GM21825 (cell line): ENCODE measurements around the gene LMAN1L.
"Not testable (repeated sequence)": the region's sequence is repeated elsewhere in the genome, so short reads cannot be mapped to it uniquely, and the experiment has no call there.

Experiments used
- ATAC-seq: cut with Tn5 transposase; IDR thresholded peaks from one replicate; pipeline ENCODE4 v1.9.1; 2021; ENCODE audit warnings: mild to moderate bottlenecking, moderate library complexity; ENCODE audit not compliant: unreplicated experiment

LMAN1L gene

GRCh38 chr15:74781431-74782258 is 31.0 kb upstream of the LMAN1L start, which contains the start of gene CSK:
Gene CSK (plus strand): TSS chr15:74782080. CDS start chr15:74798298, 16,218 bp downstream.
- peak; percentile 25 for ATAC-seq

GRCh38 chr15:74782259-74783071 is 30.2 kb upstream of the LMAN1L start:
- peak; percentile 10 for ATAC-seq

DNA sequence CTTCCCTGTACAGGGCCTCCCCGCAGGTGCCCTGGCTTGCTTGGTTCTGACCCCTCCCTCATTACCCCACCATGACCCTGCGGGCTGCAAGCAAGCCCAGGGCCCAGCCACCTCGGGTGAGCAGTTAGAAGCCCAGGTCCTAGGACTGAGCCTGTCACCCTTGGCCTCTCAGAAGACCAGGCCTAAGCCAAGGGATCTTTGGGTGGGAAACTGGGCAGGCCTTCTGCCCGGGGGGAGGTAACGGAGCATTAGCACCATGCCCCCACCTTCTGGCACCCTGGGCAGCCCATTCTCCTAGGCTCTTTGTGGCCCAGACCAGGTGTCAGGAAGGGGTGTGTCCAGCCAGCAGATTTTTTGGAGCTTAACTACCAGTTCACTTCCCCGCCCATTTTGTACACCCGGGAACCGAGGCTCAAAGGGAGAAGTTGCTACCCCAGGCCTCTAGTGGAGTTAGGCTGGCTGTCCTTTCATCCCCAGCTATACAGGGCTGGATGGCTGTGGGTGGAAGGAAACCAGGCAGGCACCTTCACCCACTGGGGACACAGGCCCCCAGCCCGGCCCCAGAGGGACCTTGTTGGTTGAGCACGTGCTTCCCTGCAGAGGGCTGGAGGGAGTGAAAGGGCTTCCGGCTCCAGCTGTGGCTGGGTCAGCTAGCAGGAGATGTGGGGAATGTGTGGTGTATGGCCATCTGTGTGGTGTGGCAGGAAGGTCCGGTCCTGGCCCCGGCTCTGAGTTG is 29.4 kb upstream of the LMAN1L start:
- ATAC-seq: no peak

GRCh38 chr15:74783808-74784175 is 28.8 kb upstream of the LMAN1L start:
- no peak for ATAC-seq

DNA sequence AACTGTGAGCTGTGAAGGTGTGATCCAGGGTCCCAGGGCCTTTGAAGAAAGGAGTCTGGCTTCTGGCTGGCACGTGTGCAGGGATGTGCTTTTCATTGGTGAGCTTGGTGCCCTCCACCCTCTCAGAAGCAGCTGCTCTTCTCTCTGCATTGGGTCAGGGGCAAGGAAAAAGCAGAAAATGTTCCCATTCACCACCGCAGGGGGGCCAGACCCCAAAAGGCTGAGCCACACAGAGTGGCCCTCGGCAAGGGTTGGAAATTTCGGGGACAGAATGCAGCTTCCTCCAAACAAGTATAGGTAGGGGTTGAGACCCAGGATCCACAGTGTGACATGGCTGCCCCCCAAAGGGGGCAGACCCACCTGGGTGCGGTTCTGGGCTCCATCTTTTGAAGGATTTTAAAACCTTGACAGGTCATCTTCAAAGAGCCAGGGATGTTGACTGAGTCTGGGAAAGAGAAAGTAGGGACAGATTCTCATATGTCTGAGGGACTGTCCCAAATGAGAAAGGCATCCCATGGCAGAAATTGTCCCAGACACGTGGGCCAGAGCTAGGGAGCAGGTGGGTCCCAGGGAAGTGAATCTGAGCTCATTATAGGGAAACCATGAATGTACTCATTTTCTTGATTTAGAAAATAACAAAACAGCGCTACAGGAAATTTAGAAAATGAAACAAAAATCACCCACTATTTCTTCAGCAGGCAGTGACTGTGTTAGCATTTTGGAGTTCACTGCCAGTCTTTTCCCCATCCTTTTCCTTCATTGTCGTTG is 28.0 kb upstream of the LMAN1L start:
- ATAC-seq: no peak

GRCh38 chr15:74785194-74786032 is 27.2 kb upstream of the LMAN1L start:
- ATAC-seq: no peak

GRCh38 chr15:74786081-74786480 is 26.6 kb upstream of the LMAN1L start:
- not testable (repeated sequence) for ATAC-seq

- no peak for ATAC-seq
These were observed 26.0 kb upstream of the LMAN1L start for GRCh38 chr15:74786551-74787165.

DNA sequence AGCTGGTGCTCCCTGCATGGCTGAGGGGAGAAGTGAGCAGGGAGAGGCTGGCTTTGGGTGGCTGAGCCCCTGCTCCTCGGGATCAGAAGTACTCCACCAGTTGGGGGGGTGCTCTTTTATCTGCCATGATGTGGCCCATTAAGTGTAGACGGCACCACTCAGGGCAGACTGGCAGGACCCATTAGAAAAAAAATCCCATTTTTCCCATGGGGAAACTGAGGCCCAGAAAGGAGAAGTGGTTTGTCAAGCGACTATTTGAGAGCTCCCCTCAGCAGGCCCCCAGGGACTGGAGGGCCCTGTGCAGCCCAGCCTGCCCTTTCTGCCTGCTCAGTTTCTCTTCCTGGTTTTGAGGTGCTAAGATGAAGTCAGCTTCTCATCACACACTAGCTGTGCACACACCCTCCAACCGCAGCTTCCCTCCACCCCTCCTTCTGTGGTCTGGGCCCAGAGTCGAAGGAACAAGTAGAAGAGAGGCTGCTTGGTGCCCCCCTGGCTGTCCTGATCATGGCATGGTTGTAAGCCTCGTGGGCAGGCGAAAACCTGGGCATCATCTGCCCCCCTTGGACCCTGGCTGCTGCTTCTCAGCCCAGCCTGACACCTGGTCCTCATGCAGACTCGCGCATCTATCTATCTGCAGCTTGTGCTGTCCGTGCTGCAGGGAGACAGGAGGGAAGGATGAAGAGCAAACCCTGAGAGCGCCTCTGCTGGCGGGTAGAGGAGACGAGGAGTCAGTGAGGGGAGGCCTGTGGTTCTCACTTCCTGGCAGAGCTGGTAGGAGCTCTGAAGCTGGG is 25.2 kb upstream of the LMAN1L start:
- ATAC-seq: peak; percentile 33

GRCh38 chr15:74788042-74788682 is 24.5 kb upstream of the LMAN1L start:
- no peak for ATAC-seq

DNA sequence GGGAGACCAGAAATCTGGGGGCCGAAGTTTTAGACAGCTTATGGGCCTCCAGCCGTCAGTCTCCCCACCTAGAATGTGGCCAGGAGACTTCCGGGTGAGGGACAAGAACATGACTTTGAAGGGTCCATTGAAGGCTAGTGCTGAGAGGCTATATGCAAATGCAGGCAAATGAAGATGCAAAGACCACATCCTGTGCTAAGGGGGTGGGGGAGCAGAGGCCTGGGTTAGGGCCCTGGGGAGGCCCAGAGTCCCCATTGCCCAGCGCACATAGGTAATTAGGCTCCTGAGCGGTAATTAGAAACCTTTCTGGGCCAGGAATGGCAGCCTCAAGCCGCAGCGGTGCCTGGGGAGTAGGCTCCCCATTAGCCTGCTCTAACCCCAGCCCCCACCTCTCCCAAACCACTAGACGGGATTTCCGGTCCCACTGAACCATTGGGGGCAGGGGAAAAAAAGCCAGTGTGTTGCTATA is 23.9 kb upstream of the LMAN1L start:
- peak; percentile 20 for ATAC-seq

GRCh38 chr15:74789171-74789631 is 23.4 kb upstream of the LMAN1L start:
- ATAC-seq: no peak

GRCh38 chr15:74789741-74790079 is 22.9 kb upstream of the LMAN1L start:
- no peak for ATAC-seq

GRCh38 chr15:74790080-74790916 is 22.3 kb upstream of the LMAN1L start:
- peak; percentile 20 for ATAC-seq

DNA sequence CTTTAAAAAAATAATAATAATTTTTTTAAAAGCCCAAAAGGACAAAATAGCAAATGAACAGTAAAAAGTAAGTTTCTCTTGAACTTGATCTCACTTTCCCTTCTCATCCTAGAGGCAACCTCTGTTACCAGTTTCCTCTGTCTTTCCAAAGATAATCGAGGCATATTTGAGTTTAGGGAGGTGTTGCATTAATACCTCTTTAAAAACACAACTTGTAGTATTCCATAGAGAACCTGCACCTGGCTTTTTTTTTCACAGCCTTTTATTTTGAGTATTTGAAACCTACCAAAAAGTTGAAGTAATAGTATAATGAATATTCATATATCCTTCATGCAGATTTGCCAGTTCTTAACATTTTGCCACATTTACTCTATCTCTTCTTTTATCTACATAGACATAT is 21.6 kb upstream of the LMAN1L start:
- no peak for ATAC-seq

DNA sequence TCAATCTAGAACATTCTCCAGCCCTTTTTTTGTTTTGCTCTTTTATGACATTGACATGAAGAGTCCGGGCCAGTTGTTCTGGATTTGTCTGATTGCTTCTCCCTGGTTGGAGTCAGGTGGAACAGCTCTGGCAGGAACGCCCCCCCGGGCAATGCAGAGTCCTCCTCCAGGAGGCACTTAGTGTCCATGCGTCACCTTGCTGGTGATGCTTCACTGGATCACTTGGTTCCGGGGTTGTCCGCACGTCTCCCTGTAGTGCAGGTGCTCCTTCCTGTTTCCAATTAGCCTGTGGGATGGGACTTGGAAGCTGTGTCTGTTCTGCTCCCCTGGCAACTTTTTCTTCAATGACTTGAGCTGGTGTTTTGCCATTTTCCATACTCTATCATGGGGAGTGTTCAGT is 21.0 kb upstream of the LMAN1L start:
- ATAC-seq: no peak
